Uterus (tissue), 4 donors: Measurements from ENCODE around the gene FBXL13. TPM values are rescaled to one million over a fixed set of nuclear protein-coding genes. Genes with fewer than 3 reads are reported as not detected.
"Not testable (repeated sequence)": the region's sequence is repeated elsewhere in the genome, so short reads cannot be mapped to it uniquely, and the experiment has no call there.

Source experiments
- DNase-seq, 2 donors: peaks; one replicate each; pipeline ENCODE4 v3.0.0-alpha.2; 2019 to 2020
- H3K27ac ChIP-seq, 2 donors: fragments of 200-600 bp; sonication (generic); 1 replicate in 1 of 2; 2 replicates in 1 of 2; pipeline ENCODE4 v1.5.1; 2016 to 2018
- H3K27me3 ChIP-seq, 2 donors: fragments of 200-600 bp; sonication (generic); one replicate each; pipeline ENCODE4 v1.5.1; 2018 to 2019; ENCODE audit warnings: control low read depth in 1 of 2
- H3K36me3 ChIP-seq, 2 donors: fragments of 200-600 bp; sonication (generic); one replicate each; pipeline ENCODE4 v1.5.1; 2019; ENCODE audit warnings: control low read depth in 1 of 2
- H3K4me1 ChIP-seq, 2 donors: fragments of 200-600 bp; sonication (generic); one replicate each; pipeline ENCODE4 v1.5.1; 2018 to 2019; ENCODE audit warnings: control low read depth in 1 of 2
- H3K4me3 ChIP-seq, 2 donors: fragments of 200-600 bp; sonication (generic); 1 replicate in 1 of 2; 2 replicates in 1 of 2; pipeline ENCODE4 v1.5.1; 2018 to 2019; ENCODE audit warnings: mild to moderate bottlenecking in 1 of 2
- H3K9me3 ChIP-seq, 2 donors: fragments of 200-600 bp; sonication (generic); one replicate each; pipeline ENCODE4 v1.5.1; 2019; ENCODE audit warnings: control low read depth in 1 of 2
- CTCF ChIP-seq, 4 experiments: fragments of 200-600 bp in 2 of 4; fragments of 450-650 bp in 2 of 4; sonication (generic) in 2 of 4; IDR thresholded peaks; one replicate each; pipeline ENCODE4 v1.5.1; 2016 to 2019; ENCODE audit warnings: antibody characterized with exemption in 4 of 4, mild to moderate bottlenecking in 2 of 4, moderate library complexity in 1 of 4
- POLR2A ChIP-seq, 2 donors: fragments of 450-650 bp; IDR thresholded peaks; one replicate each; pipeline ENCODE4 v1.6.1; 2016; ENCODE audit warnings: antibody characterized with exemption in 2 of 2, mild to moderate bottlenecking in 1 of 2, moderate library complexity in 1 of 2
- intact Hi-C: fragments of 100-400 bp; cut with DNase I; formaldehyde crosslinking; loops from one replicate; pipeline ENCODE4 v1.15.1; 2023; ENCODE audit warnings: low total_unique reads
- total RNA-seq, 4 donors: library from RNA; depleted of rRNA in 3 of 4; stranded (reverse); fragments of >200 nt in 3 of 4; gene quantifications; one replicate each; pipeline versions ENCODE4 v1.1.0 to v1.2.4, GENCODE V29; 2014 to 2023
- donor health status: DM: yes; HTN: yes; CAD: no.

FBXL13 gene
- total RNA-seq, 4 donors from 2014 or later = 1.2 to 12.9 (median 5.5) TPM

GRCh38 chr7:102810916-102811315 is 263.7 kb downstream of the FBXL13 start:
- no peaks in the 10 kb centered on the region for H3K27me3 ChIP-seq
- DNase-seq = no peak
- H3K36me3 ChIP-seq = no peaks in the 10 kb centered on the region
- intact Hi-C loops = no loop called here
- no peak overlapping the region for H3K4me3 ChIP-seq
- peaks cover 0 to 3% of the 10 kb centered on the region in 2 donors for H3K4me1 ChIP-seq
- no peak overlapping the region for H3K27ac ChIP-seq
- TF ChIP-seq CTCF (IDR thresholded peaks at IDR 0.05) = no peak
- TF ChIP-seq POLR2A (IDR thresholded peaks at IDR 0.05) = no peak
- no peaks in the 10 kb centered on the region for H3K9me3 ChIP-seq

- no peak for TF ChIP-seq POLR2A (IDR thresholded peaks at IDR 0.05)
- no peak for TF ChIP-seq CTCF (IDR thresholded peaks at IDR 0.05)
These were observed 268.0 kb downstream of the FBXL13 start for GRCh38 chr7:102806613-102807012.

GRCh38 chr7:102795987-102796595 is 278.5 kb downstream of the FBXL13 start:
- intact Hi-C loops, H3K4me3 ChIP-seq, DNase-seq: not testable (repeated sequence)

More at GRCh38 chr7:102806613-102807012, 268.0 kb downstream of the FBXL13 start:
- Histone ChIP-seq H3K9me3 (no peaks in the 10 kb centered on the region), H3K4me3 (no peak overlapping the region), H3K27me3 (no peaks in the 10 kb centered on the region), H3K4me1 (peaks cover 0 to 3% of the 10 kb centered on the region in 2 donors), H3K36me3 (no peaks in the 10 kb centered on the region), H3K27ac (no peak overlapping the region)
- intact Hi-C loops = no loop called here
- DNase-seq = no peak

GRCh38 chr7:102794567-102794966 is 280.0 kb downstream of the FBXL13 start:
- H3K4me1 ChIP-seq, intact Hi-C loops, H3K9me3 ChIP-seq, H3K27me3 ChIP-seq, H3K4me3 ChIP-seq, H3K36me3 ChIP-seq, H3K27ac ChIP-seq, DNase-seq: not testable (repeated sequence)

More at GRCh38 chr7:102795987-102796595, 278.5 kb downstream of the FBXL13 start:
- H3K9me3 ChIP-seq, H3K36me3 ChIP-seq, H3K27ac ChIP-seq, H3K4me1 ChIP-seq, H3K27me3 ChIP-seq: not testable (repeated sequence)

- H3K27ac ChIP-seq = peak overlapping the region in 1 of 2 donors; percentile 71
- intact Hi-C loops, H3K36me3 ChIP-seq, H3K4me1 ChIP-seq, H3K9me3 ChIP-seq, DNase-seq, H3K4me3 ChIP-seq, H3K27me3 ChIP-seq: not testable (repeated sequence)
These were observed 282.8 kb downstream of the FBXL13 start for GRCh38 chr7:102791831-102792230.

- H3K4me1 ChIP-seq, H3K36me3 ChIP-seq, H3K4me3 ChIP-seq, H3K27me3 ChIP-seq, intact Hi-C loops, H3K9me3 ChIP-seq, DNase-seq: not testable (repeated sequence)
- H3K27ac ChIP-seq = peak overlapping the region in 1 of 2 donors; percentile 71
These were observed 283.2 kb downstream of the FBXL13 start for GRCh38 chr7:102791367-102791766.

GRCh38 chr7:102790364-102791100 is 284.1 kb downstream of the FBXL13 start:
- H3K27ac ChIP-seq, intact Hi-C loops, H3K4me1 ChIP-seq, H3K27me3 ChIP-seq, H3K36me3 ChIP-seq, DNase-seq, H3K4me3 ChIP-seq, H3K9me3 ChIP-seq: not testable (repeated sequence)

- H3K27me3 ChIP-seq, H3K27ac ChIP-seq, H3K4me3 ChIP-seq, DNase-seq, H3K4me1 ChIP-seq, H3K36me3 ChIP-seq, intact Hi-C loops, H3K9me3 ChIP-seq: not testable (repeated sequence)
These were observed 285.8 kb downstream of the FBXL13 start for GRCh38 chr7:102788770-102789169.

GRCh38 chr7:102780926-102781325 is 293.7 kb downstream of the FBXL13 start:
- H3K4me1 ChIP-seq, DNase-seq, H3K27me3 ChIP-seq, intact Hi-C loops, H3K36me3 ChIP-seq, H3K4me3 ChIP-seq, H3K27ac ChIP-seq, H3K9me3 ChIP-seq: not testable (repeated sequence)

- H3K9me3 ChIP-seq, H3K36me3 ChIP-seq, H3K4me1 ChIP-seq, H3K27ac ChIP-seq, H3K27me3 ChIP-seq, intact Hi-C loops, H3K4me3 ChIP-seq, DNase-seq: not testable (repeated sequence)
These were observed 295.9 kb downstream of the FBXL13 start for GRCh38 chr7:102778663-102779062.

- H3K4me3 ChIP-seq, H3K4me1 ChIP-seq, DNase-seq, intact Hi-C loops, H3K36me3 ChIP-seq, H3K9me3 ChIP-seq, H3K27me3 ChIP-seq: not testable (repeated sequence)
- H3K27ac ChIP-seq = peak overlapping the region in 1 of 2 donors; percentile 68
These were observed 298.4 kb downstream of the FBXL13 start for GRCh38 chr7:102776217-102776616.
